Mucosa of rectum (tissue), 2 donors: ENCODE data around the gene MRPL55.
A peak's percentile ranks its signal among the peaks of the same experiment; 100 is the strongest.

Experiments
- H3K27ac ChIP-seq, 2 donors: one replicate each; pipeline ENCODE4 v1.7.0; 2013; ENCODE audit warnings: inconsistent platforms in 2 of 2, low read depth in 2 of 2, low read length in 2 of 2
- H3K27me3 ChIP-seq, 2 donors: one replicate each; pipeline ENCODE4 v1.7.0; 2013; ENCODE audit warnings: low read length in 2 of 2; ENCODE audit not compliant: control insufficient read depth in 2 of 2, insufficient read depth in 2 of 2
- H3K36me3 ChIP-seq, 2 donors: one replicate each; pipeline ENCODE4 v1.7.0; 2013; ENCODE audit warnings: low read length in 2 of 2; ENCODE audit not compliant: control insufficient read depth in 2 of 2, insufficient read depth in 2 of 2
- H3K4me1 ChIP-seq, 2 donors: one replicate each; pipeline ENCODE4 v1.7.0; 2013; ENCODE audit warnings: low read length in 2 of 2, mild to moderate bottlenecking in 1 of 2; ENCODE audit not compliant: control insufficient read depth in 2 of 2, insufficient read depth in 2 of 2
- H3K4me3 ChIP-seq, 2 donors: one replicate each; pipeline ENCODE4 v1.7.0; 2013; ENCODE audit warnings: low read length in 2 of 2
- H3K9ac ChIP-seq, 2 donors: one replicate each; pipeline ENCODE4 v1.7.0; 2013; ENCODE audit warnings: low read length in 2 of 2, low read depth in 1 of 2, mild to moderate bottlenecking in 1 of 2
- H3K9me3 ChIP-seq, 2 donors: one replicate each; pipeline ENCODE4 v1.7.0; 2013; ENCODE audit warnings: low read length in 2 of 2; ENCODE audit not compliant: control insufficient read depth in 2 of 2
- donor health status: healthy.
- donor health status: Normal muscosa, but diverticular disease.

Gene MRPL55

GRCh38 chr1:228094432-228095016 lies 14.6 kb downstream of the MRPL55 start:
- no peak overlapping the region for H3K4me3 ChIP-seq
- H3K27me3 ChIP-seq = no peaks in the 10 kb centered on the region
- H3K9me3 ChIP-seq = peaks cover 0 to 4% of the 10 kb centered on the region in 2 donors
- H3K36me3 ChIP-seq = peaks cover 35 to 52% of the 10 kb centered on the region in 2 donors
- H3K4me1 ChIP-seq = peaks cover 16 to 27% of the 10 kb centered on the region in 2 donors
- no peak overlapping the region for H3K9ac ChIP-seq
- no peak overlapping the region for H3K27ac ChIP-seq

GRCh38 chr1:228093050-228093906 lies 15.8 kb downstream of the MRPL55 start:
- Histone ChIP-seq H3K36me3 (peaks cover 28 to 48% of the 10 kb centered on the region in 2 donors), H3K9ac (no peak overlapping the region), H3K4me3 (no peak overlapping the region), H3K4me1 (peaks cover 28 to 39% of the 10 kb centered on the region in 2 donors), H3K9me3 (peaks cover 0 to 4% of the 10 kb centered on the region in 2 donors), H3K27ac (no peak overlapping the region), H3K27me3 (no peaks in the 10 kb centered on the region)

- Histone ChIP-seq H3K4me3 (no peak overlapping the region), H3K27ac (no peak overlapping the region), H3K4me1 (peaks cover 36 to 46% of the 10 kb centered on the region in 2 donors), H3K36me3 (peaks cover 20 to 40% of the 10 kb centered on the region in 2 donors), H3K9ac (no peak overlapping the region), H3K27me3 (no peaks in the 10 kb centered on the region), H3K9me3 (peaks cover 0 to 4% of the 10 kb centered on the region in 2 donors)
Observed at GRCh38 chr1:228092342-228093049, 16.6 kb downstream of the MRPL55 start.

- Histone ChIP-seq H3K4me3 (no peak overlapping the region), H3K9me3 (peaks cover 0 to 4% of the 10 kb centered on the region in 2 donors), H3K27me3 (no peaks in the 10 kb centered on the region), H3K9ac (peak overlapping the region in 1 of 2 donors; percentile 1), H3K27ac (no peak overlapping the region), H3K36me3 (peaks cover 11 to 29% of the 10 kb centered on the region in 2 donors), H3K4me1 (peaks cover 40 to 56% of the 10 kb centered on the region in 2 donors)
Observed at GRCh38 chr1:228091084-228091483, 18.0 kb downstream of the MRPL55 start.

GRCh38 chr1:228090613-228091081 lies 18.5 kb downstream of the MRPL55 start:
- Histone ChIP-seq H3K27ac (no peak overlapping the region), H3K27me3 (no peaks in the 10 kb centered on the region), H3K9me3 (peaks cover 0 to 4% of the 10 kb centered on the region in 2 donors), H3K4me3 (no peak overlapping the region), H3K4me1 (peaks cover 44 to 60% of the 10 kb centered on the region in 2 donors), H3K9ac (no peak overlapping the region), H3K36me3 (peaks cover 9 to 27% of the 10 kb centered on the region in 2 donors)

GRCh38 chr1:228089519-228090380 lies 19.3 kb downstream of the MRPL55 start:
- Histone ChIP-seq H3K27me3 (no peaks in the 10 kb centered on the region), H3K27ac (no peak overlapping the region), H3K36me3 (peaks cover 9 to 22% of the 10 kb centered on the region in 2 donors), H3K9me3 (peaks cover 0 to 4% of the 10 kb centered on the region in 2 donors), H3K9ac (no peak overlapping the region), H3K4me1 (peaks cover 53 to 69% of the 10 kb centered on the region in 2 donors), H3K4me3 (peak overlapping the region in 1 of 2 donors; percentile 55)

- no peaks in the 10 kb centered on the region for H3K27me3 ChIP-seq
Observed at GRCh38 chr1:228088586-228089498, 20.3 kb downstream of the MRPL55 start.

GRCh38 chr1:228087771-228088251 lies 21.3 kb downstream of the MRPL55 start:
- H3K27ac ChIP-seq = no peak overlapping the region
- no peaks in the 10 kb centered on the region for H3K9me3 ChIP-seq
- H3K36me3 ChIP-seq = peaks cover 5 to 20% of the 10 kb centered on the region in 2 donors
- no peaks in the 10 kb centered on the region for H3K27me3 ChIP-seq
- peak overlapping the region in 1 of 2 donors; percentile 23 for H3K4me3 ChIP-seq
- H3K4me1 ChIP-seq = peaks cover 65 to 80% of the 10 kb centered on the region in 2 donors
- no peak overlapping the region for H3K9ac ChIP-seq

More at GRCh38 chr1:228088586-228089498, 20.3 kb downstream of the MRPL55 start:
- Histone ChIP-seq H3K36me3 (peaks cover 6 to 22% of the 10 kb centered on the region in 2 donors), H3K4me1 (peaks cover 62 to 78% of the 10 kb centered on the region in 2 donors), H3K9me3 (peaks cover 0 to under 1% of the 10 kb centered on the region in 2 donors), H3K9ac (peak overlapping the region in 1 of 2 donors; percentile 0), H3K4me3 (peak overlapping the region in 1 of 2 donors; percentile 55), H3K27ac (no peak overlapping the region)
